Upper lobe of left lung (tissue), 4 donors: ENCODE measurements around the gene GKN1.

Source experiments
- CTCF ChIP-seq, 6 experiments: fragments of 450-650 bp in 4 of 6; fragments of 200-600 bp in 2 of 6; sonication (generic) in 2 of 6; IDR thresholded peaks; one replicate each; pipeline ENCODE4 v1.5.1; 2016 to 2019; ENCODE audit warnings: antibody characterized with exemption in 6 of 6
- EP300 ChIP-seq, 4 donors: sonication (generic); formaldehyde crosslinking; IDR thresholded peaks; one replicate each; pipeline ENCODE4 v1.5.1; 2017; ENCODE audit warnings: antibody characterized with exemption in 4 of 4, control low read depth in 2 of 4
- POLR2A ChIP-seq, 4 donors: fragments of 450-650 bp; IDR thresholded peaks; one replicate each; pipeline ENCODE4 v1.5.1; 2016 to 2017; ENCODE audit warnings: antibody characterized with exemption in 4 of 4, mild to moderate bottlenecking in 2 of 4
- POLR2AphosphoS5 ChIP-seq, 2 donors: sonication (generic); formaldehyde crosslinking; IDR thresholded peaks; one replicate each; pipeline ENCODE4 v1.5.1; 2017; ENCODE audit warnings: antibody characterized with exemption in 2 of 2

GRCh38 chr2:68975844-68976243 lies 1.4 kb downstream of the GKN1 start:
- TF ChIP-seq CTCF (IDR thresholded peaks at IDR 0.05) (no peak), EP300 (IDR thresholded peaks at IDR 0.05) (no peak), POLR2AphosphoS5 (IDR thresholded peaks at IDR 0.05) (no peak), POLR2A (IDR thresholded peaks at IDR 0.05) (no peak)
